Stimulated activated CD4-positive, alpha-beta T cell treated with anti-CD3 and anti-CD28 coated beads, Interleukin-15, amount 100 ng/mL, for 24 hours (primary cell): ENCODE measurements around the gene OSBPL1A.

Experiments
- DNase-seq: peaks from one replicate; pipeline ENCODE4 v3.0.0-alpha.2; 2020

OSBPL1A gene

GRCh38 chr18:24114924-24115549 is 282.6 kb downstream of the OSBPL1A start:
- no peak for DNase-seq

GRCh38 chr18:24112874-24113615 is 284.6 kb downstream of the OSBPL1A start:
- peak; percentile 17 for DNase-seq

GRCh38 chr18:24112464-24112863 is 285.2 kb downstream of the OSBPL1A start:
- no peak for DNase-seq
